GM21825 (cell line): Measurements from ENCODE around the gene ZNF853.
"Not testable (repeated sequence)": the region's sequence is repeated elsewhere in the genome, so short reads cannot be mapped to it uniquely, and the experiment has no call there.

Experiments
- ATAC-seq: cut with Tn5 transposase; IDR thresholded peaks from one replicate; pipeline ENCODE4 v1.9.1; 2021; ENCODE audit warnings: mild to moderate bottlenecking, moderate library complexity; ENCODE audit not compliant: unreplicated experiment

ZNF853 gene

GRCh38 chr7:6614953-6615722, at the start of gene ZNF853:
TSS of gene ZNF853 (plus strand) at chr7:6615610. CDS start at chr7:6616175, 565 bp downstream.
- no peak for ATAC-seq

- ATAC-seq, result no peak
Observed at GRCh38 chr7:6565655-6566054, 49.8 kb upstream of the ZNF853 start.

DNA sequence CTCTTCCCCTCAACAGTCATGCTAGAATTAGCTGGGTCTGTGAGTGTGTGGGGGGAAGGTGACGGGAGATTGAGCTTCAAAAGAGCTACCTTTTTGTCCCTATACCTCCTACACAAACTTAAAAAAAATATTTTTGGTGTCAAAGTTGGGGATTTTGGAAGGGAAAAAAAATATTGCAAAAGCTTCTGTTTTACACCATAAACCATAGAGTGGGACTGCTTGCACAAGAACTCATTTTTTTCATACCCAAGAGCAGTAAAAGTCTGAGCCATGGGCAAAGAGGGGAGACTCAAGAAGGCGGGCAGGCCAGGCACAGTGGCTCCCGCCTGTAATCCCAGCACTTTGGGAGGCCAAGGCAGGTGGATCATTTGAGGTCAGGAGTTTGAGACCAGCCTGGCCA, 47.5 kb upstream of the ZNF853 start:
- ATAC-seq, result no peak

DNA sequence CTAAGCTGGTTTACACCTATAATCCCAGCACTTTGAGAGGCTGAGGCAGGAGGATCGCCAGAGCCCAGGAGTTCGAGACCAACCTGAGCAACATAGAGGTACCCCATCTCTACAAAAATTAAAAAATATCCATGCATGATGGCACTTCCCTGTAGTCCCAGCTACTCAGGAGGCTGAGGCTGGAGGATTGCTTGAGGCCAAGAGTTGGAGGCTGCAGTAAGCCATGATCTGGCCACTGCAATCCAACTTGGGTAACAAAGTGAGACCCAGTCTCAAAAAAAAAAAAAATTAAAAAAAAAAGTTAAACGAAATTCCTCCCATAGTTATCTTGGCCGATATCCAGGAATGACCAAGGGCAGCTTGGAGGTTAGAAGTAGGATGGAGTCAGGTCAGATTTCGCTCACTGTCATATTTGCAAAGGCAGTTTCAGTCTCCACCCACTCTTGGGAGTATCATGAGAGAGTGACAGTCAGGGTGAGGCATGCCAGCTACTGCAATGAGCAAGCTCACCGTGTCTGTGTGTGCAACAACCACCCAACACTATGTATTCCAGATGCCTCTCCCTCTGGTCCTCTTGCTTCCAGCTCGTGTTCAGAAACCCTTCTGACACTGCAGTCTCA, 44.1 kb upstream of the ZNF853 start:
- no peak for ATAC-seq

GRCh38 chr7:6575281-6576023, 40.0 kb upstream of the ZNF853 start:
- ATAC-seq, result no peak

DNA sequence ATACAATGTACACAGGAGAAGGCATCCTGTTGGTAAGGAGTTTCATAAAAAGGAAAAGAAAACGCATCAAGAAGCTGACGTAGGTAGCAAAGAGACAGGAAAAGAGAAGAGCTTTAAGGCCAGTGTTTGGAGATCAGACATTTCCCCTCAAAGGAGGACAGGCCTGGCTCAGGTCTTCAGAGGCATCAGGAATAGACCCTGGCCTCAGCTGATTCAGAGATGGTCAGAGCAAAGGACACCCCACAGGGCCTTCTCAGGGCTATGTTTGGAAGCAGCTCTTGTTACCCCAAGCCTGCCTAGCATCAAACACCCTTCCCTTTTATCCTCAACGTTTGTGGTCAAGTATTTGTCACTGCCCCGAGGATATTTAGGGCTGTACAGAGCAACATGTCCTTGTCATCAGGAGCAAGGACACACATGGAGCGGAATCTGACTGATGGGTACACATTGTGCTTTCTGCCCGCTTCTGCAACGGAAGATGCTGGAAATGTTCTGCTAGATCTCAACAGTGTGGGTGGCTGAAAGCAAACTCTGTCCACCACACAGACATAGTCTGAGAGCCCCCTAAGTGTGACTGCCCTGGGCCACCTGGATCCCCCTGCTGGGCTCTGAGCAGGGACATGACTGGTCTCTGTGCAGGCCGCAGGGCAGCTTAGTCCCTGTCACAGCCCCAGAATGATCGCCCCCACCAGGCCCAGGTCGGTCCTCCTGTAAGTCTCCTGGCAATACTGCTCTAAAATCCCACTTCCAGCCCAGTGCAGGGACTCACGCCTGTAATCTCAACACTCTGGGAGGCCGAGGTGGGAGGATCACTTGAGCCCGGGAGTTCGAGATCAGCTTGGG, 39.2 kb upstream of the ZNF853 start:
- no peak for ATAC-seq

- not testable (repeated sequence) for ATAC-seq
Observed at GRCh38 chr7:6576867-6577368, 38.5 kb upstream of the ZNF853 start.

DNA sequence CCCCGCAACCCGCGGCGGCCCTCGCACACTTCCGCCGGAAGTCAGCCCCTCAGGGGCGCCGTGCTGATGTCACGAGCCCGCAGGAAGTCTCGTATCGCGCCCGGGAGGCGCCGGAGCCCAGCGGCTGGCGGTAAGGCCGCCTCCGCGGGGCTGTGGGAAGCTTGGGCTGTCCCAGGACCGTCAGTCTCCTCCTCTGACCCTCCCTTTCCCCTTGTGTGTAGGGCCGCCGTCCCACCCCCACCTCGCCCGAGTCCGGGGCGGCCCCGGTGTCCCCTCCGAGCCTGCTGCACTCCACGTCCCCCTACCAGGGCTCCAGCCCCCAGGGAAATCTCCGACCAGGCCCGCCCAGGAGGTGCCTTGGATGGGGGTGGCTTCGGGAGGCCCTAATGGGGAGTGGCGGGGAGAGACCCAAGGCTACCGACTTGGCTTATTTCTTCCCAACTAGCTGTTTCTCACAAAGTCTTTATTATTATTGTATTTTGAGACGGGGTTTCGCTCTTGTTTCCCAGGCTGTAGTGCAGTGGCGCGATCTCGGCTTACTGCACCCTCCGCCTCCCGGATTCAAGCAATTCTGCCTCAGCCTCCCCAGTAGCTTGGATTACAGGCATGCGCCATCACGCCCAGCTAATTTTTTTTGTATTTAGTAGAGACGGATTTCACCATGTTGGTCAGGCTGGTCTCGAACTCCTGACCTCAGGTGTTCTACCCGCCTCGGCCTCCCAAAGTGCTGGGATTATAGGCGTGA, 37.9 kb upstream of the ZNF853 start, which contains the start of gene ZDHHC4:
TSS of gene ZDHHC4 (plus strand) at position 86 of the 745 bp plus-strand sequence. CDS start 3,108 bp downstream, outside the sequence.
- peak; percentile 93 for ATAC-seq

GRCh38 chr7:6578114-6579084, 37.0 kb upstream of the ZNF853 start:
- no peak for ATAC-seq

DNA sequence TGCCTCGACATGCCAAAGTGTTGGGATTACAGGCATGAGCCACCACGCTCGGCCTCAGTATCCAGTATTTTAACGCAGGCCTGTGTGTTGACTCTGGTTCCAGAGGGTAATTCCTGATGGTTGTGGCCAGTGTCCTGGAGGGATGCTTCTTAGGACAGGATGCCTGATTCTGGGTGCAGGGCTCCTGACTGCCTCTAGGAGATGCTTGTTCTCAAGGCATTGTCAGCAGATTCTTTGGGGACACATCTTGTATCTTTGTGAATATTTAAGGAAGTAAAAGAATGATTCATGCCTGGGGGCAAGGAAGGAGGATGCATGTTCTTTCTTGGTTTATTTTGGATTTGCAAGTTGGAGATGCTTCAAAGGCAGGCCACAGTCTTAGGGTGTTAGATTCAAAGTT, 36.0 kb upstream of the ZNF853 start:
- ATAC-seq, result no peak

GRCh38 chr7:6585746-6586432, 29.5 kb upstream of the ZNF853 start:
- not testable (repeated sequence) for ATAC-seq

- no peak for ATAC-seq
Observed at GRCh38 chr7:6588566-6588965, 26.8 kb upstream of the ZNF853 start.

DNA sequence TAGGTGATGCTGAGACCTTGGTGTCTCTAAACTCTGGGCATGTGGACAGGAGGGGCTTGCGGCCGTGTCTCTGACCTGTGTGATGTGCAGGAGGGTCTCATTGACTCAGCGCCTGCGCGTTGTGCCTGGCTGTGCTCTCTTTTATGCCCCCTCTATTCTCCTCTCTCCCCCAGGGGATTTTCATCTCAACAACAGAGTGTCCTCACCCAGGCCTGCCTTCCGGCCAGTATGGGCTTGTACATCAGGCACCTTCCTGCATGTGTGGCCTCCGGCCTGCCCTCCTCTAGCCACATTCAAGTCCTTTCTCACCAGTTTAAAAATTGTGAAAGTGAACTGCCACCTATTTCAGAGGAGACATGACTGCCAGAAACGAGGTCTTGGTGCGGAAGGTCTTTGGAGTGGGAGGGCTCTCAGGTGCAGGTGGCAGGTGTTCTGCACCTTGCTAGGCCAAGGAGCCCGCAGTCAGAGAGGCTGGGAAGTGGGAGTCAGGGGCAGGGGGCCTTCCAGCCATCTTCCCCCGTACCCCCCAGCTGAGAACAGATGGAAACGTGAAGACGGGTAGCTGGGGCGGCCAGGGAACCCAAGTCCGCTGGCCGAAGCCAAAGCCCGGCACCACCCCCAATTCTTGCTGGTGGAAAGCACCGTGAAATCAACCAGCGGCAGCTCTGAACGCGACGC, 26.1 kb upstream of the ZNF853 start:
- ATAC-seq, result no peak

DNA sequence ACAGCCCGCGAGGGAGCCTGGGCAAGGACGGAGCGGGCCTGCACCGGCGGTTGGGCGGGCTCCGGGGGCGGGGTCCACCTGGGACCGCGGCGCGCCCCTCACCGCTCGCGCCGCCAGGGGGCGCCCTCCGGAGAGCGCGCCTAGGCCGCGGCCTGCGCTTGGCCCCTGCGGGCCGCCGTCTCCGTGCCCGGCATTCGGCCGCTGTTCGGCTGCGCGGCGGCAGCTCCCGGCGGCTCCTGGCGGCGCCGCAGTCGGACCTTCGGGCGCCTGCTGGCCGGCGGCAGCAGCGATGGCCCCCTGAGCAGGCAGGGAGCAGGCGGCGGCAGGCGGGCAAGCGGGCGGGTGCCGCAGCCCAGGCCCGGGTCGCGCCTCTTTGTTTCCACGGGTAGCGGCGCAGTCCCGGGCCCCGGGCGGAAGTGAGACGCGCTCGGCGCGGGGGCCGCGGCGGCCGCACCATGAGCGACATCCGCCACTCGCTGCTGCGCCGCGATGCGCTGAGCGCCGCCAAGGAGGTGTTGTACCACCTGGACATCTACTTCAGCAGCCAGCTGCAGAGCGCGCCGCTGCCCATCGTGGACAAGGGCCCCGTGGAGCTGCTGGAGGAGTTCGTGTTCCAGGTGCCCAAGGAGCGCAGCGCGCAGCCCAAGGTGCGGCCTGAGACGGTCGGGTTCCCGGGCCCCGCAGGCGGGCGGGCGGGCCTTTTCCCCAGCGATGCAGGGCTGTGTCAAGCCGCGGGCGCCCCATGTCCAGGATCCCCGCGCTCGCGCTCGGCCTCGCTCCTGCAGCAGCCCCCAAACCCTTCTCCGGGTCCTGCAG, 25.4 kb upstream of the ZNF853 start, which contains the start of gene INTS15:
TSS of gene INTS15 (plus strand) at position 193 of the 816 bp plus-strand sequence. CDS start at position 456, 263 bp downstream.
- ATAC-seq, result peak; percentile 82

- ATAC-seq, result no peak
Observed at GRCh38 chr7:6590645-6591110, 24.7 kb upstream of the ZNF853 start.

DNA sequence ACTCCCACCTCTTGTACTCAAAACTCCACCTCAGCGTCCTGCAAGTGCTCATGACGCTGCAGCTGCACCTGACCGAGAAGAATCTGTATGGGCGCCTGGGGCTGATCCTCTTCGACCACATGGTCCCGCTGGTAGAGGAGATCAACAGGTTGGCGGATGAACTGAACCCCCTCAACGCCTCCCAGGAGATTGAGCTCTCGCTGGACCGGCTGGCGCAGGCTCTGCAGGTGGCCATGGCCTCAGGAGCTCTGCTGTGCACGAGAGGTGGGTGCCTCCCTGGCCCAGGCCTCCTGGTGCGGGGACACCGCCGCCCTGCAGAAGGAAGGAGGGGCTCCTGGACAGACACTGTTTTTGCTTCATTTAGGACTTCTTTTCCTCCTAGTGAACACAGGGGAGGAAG, 15.3 kb upstream of the ZNF853 start:
- no peak for ATAC-seq
